ENCODE measurements around the gene C2CD2L.
"Not testable (repeated sequence)": the region's sequence is repeated elsewhere in the genome, so short reads cannot be mapped to it uniquely, and the experiment has no call there.

Gene C2CD2L

GRCh38 chr11:119093942-119094815, 13.0 kb upstream of the C2CD2L start:
- no peak for DNase-seq (ENCODE audit: low read depth)

DNA sequence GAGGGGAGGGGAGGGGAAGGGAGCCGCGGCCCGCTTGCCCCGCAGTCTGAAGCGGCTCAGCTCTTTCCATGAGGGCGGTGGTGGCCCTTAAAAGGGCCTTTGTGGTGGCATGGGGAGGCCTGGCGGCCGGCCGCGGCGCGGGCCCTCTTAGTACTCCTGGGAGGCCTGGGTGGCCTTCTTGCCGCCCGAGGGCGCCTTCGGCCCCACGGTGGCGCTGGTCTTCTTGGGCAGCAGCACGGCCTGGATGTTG, 12.4 kb upstream of the C2CD2L start:
- no peak for DNase-seq (ENCODE audit: low read depth)

- peak; percentile 97 for DNase-seq (ENCODE audit: low read depth)
Observed at GRCh38 chr11:119095066-119095880, 11.9 kb upstream of the C2CD2L start.

DNA sequence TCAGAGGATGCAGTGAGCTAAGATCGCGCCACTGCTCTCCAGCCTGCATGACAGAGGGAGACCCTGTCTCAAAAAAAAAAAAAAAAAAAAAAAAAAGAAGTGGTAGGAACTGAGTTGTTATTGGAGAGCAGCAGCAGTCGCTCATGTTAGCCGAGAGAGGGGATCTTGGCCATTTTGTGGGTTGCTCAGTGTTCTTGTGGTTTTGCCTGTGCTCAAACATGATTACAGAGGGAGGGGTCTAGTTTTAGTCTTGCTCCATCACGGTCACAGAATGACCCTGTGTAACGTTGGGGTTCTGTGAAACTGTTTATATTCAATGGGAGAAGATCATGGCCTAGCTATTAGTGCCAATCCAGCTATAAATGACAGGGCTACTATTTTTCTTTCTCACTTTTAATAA, 7.4 kb upstream of the C2CD2L start:
- no peak for DNase-seq (ENCODE audit: low read depth)

DNA sequence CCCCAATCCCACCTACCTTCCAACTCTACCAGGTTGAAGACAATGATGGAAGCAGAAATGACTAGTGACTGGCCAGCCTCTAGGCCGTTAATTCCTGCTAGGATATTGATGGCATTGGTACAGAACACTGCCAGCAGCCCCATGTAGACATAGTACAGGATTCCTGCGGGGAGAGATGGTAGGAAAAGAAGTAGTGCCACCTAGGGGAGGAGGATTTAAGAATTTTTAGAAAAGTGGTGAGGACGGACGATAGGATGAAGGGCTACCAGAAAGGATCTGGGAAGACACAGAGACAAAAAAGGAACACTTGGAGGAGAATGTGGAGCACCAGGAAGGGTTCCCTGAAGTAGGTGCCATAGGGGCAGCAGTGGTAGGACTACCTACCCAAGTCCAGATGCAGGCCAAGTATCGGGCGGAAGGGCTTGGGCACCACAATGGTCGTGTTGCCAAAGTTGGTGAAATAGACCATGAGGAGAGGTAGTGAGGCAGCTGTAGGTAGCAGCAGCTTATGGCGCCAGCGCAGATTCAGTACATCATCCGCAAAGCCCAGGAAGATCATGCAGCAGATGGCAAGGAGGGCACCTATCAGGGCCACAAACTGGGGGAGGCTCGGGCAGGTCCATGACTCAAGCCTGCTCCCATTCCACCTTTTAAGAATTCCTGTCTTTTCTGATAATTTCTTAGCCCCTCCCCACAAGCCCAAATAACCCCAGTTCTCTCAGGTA, 6.7 kb upstream of the C2CD2L start:
- no peak for DNase-seq (ENCODE audit: low read depth)

GRCh38 chr11:119100994-119101758, 6.0 kb upstream of the C2CD2L start:
- DNase-seq (ENCODE audit: low read depth): no peak

DNA sequence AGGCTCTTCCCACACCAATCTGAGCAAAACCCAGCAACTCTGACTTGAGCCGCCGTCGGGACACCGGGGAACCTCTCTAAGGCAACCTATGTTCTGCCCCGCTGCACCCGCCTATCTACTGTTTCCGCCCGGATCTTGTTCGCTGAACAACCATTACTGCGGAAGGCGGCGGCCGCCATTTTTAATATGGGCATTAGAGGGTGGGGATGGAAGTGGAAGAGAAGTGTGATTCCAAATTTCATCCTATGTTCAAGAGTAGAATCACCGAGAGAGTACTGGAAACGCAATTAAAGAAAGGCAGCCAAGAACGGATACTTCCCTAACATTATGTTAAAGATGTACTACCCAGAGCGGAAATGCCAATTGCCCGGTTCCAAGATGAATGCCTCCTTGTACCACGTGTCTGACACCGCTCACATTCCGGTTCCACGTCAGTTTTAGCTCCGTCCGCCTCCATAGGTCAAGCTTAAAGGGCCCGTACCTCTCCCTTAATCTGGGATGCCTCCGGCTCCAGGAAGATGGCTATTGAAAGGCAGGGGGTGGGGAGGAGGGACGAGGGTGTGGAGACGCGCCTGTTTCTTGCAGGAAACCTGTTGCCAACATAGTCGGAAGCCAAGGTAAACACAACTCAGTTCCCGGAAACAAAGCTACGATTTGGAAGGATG, 5.3 kb upstream of the C2CD2L start, which contains the start of gene DPAGT1:
Gene DPAGT1, minus strand, starts transcription at position 95 of the 665 bp plus-strand sequence. CDS start 198 bp downstream, outside the sequence.
- peak; percentile 76 for DNase-seq (ENCODE audit: low read depth)

DNA sequence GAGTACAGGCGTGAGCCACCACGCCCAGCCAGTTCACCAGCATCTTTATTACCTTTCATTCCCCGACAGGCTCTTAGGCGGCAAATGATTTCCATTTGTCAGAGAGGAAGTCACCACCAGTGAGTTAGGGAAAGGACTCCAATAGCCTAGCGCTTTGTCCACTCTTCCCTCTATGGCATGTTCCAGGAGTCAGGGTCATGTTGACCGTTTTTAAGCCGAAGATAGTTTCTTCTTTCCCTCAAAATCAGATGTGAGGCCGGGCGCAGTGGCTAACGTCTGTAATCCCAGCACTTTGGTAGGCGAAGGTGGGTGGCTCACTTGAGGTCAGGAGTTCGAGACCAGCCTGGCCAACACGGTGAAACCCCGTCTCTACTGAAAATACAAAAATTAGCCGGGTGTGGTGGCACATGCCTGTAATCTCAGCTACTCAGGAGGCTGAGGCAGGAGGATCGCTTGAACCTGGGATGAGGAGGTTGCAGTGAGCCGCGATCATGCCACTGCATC, 3.9 kb upstream of the C2CD2L start:
- not testable (repeated sequence) for DNase-seq (ENCODE audit: low read depth)

DNA sequence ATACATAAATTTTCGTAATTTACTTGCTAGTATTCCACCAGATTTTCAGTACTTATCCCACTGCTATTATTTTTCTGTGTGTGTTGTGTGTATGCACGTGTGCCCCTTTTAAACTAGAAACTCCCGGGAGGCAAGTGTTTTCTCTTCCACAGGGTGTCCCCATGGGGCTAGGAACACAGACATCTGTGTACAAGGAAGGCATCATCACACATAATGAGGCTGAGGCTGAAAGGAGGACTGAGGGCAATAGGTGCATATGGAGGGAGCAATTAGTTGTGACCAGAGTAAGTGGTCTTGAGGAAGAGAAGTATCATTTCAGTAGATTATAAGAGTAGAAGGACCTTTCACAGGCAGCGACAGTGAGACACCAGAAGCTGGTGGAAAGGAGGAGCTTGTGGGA, 3.4 kb upstream of the C2CD2L start:
- DNase-seq (ENCODE audit: low read depth): no peak

DNA sequence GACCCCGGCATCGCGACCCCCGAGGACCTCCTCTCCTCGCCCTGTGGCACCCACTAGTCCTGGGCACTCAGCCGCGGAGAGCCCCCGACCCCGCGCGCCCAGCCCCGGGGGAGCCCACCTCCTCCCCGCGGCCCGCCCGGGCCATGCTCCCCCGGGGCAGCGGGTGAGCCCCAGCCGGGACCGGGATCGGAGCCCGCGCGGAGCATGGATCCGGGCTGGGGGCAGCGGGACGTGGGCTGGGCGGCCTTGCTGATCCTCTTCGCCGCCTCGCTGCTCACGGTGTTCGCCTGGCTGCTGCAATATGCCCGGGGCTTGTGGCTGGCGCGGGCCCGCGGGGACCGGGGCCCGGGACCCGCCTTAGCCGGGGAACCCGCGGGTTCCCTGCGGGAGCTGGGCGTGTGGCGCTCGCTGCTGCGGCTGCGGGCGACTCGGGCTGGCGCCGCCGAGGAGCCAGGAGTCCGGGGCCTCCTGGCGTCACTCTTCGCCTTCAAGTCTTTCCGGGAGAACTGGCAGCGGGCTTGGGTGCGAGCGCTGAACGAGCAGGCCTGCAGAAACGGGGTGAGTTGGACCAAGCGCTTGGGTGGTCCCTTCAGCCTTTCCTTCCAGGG, 498 bp downstream of the C2CD2L start:
- DNase-seq (ENCODE audit: low read depth): no peak

GRCh38 chr11:119108146-119108856, 1.2 kb downstream of the C2CD2L start:
- no peak for DNase-seq (ENCODE audit: low read depth)

DNA sequence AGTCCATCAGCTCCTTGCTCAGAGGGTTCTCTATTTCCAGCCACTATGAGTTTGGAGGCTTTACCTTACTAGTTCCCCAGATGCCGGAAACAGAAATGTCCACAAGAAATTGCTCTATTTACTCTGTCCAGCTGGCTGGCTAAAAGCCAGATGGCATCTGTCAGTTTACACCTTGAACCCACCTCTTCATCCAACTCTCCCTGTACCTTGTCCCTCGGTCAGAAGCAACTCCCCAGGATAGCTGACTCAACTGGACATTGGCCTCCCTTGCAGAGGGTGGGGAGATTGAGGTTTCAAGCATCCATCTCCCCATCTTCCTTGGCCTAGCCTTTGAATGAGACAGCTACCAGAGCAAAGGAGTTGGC, 1.7 kb downstream of the C2CD2L start:
- DNase-seq (ENCODE audit: low read depth): no peak

DNA sequence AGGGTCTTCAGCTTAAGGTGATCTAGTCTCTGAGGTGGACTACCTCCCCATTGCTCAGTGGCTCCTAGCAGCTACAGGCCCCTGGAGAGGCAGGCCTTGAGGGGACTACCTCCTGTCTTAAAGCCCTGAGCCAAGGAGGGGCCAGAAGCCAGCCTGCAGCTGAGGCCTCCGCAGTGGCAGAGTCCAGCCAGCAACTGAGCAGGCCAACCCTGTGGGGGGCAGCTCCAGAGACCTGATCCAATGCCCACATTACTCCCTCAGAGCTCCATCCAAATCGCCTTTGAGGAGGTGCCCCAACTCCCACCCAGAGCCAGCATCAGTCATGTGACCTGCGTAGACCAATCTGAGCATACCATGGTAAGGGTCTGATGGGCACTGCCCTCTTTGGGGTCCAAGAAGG, 2.7 kb downstream of the C2CD2L start:
- no peak for DNase-seq (ENCODE audit: low read depth)

DNA sequence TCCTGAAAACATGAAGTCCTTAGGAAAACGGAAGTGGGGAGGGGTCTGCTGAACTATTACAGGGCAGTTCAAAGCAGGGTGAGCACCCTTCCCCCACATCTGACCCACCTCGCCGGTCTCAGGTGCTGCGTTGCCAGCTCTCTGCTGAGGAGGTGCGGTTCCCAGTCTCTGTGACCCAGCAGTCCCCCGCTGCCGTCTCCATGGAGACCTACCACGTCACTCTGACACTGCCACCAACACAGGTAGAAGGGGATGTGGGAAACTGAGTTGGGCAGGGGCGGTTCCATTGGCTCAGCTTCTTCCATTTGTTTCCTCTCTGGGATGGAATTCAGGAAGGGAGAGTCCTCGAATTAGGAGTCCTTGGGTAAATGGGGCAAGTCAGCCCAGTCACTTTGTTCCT, 3.3 kb downstream of the C2CD2L start:
- no peak for DNase-seq (ENCODE audit: low read depth)

GRCh38 chr11:119111361-119111925, 4.3 kb downstream of the C2CD2L start:
- no peak for DNase-seq (ENCODE audit: low read depth)

DNA sequence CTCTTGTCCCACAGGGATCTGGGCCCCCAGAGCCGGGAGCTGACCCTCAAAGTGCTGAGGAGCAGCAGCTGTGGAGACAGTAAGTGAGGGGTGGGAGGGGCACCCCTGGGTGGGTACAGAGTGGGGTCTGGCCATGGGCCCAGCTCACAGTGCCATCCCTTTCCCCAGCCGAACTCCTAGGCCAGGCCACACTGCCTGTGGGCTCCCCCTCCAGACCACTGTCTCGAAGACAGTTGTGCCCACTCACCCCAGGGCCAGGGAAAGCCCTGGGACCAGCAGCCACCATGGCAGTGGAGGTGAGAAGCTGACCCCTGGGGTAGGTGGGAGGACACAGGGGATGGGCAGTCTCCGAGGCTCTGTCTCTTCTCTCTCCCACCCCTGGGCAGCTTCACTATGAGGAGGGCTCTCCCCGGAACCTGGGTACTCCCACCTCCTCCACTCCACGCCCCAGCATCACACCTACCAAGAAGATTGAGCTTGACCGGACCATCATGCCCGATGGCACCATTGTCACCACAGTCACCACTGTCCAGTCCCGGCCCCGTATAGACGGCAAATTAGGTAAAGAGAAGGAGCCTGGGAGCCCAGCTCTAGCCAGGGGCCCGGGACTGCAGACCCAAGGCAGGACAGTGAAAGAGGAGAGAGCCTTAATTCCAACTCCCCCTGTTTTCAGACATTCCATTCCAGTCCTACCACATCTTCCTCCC, 5.3 kb downstream of the C2CD2L start:
- DNase-seq (ENCODE audit: low read depth): no peak

- DNase-seq (ENCODE audit: low read depth): no peak
Observed at GRCh38 chr11:119113716-119114115, 6.6 kb downstream of the C2CD2L start.

DNA sequence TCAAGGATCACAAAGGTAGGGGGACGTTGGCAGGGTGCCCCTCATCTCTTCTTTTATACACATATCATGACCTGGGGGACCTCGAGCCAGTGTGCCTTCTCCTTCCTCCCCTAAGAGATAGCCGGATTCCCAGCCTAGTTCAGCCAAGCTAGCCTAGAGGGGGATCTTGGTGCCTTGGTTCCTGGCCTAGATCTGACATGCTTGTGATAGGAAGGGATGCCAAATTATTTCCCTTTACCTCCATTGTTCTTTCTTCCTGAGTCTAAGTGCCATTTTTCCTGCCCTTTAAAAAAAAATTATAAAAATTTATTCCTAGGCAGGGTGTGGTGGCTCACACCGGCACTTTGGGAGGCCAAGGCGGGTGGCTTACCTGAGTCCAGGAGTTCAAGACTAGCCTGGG, 7.2 kb downstream of the C2CD2L start:
- no peak for DNase-seq (ENCODE audit: low read depth)
